HG03039 (cell line): ENCODE data around the gene CDCP1.
"Not testable (repeated sequence)": the region's sequence is repeated elsewhere in the genome, so short reads cannot be mapped to it uniquely, and the experiment has no call there.

Experiments
- ATAC-seq: cut with Tn5 transposase; IDR thresholded peaks from one replicate; pipeline ENCODE4 v1.9.1; 2021; ENCODE audit warnings: mild to moderate bottlenecking, moderate library complexity; ENCODE audit not compliant: unreplicated experiment

Gene CDCP1

DNA sequence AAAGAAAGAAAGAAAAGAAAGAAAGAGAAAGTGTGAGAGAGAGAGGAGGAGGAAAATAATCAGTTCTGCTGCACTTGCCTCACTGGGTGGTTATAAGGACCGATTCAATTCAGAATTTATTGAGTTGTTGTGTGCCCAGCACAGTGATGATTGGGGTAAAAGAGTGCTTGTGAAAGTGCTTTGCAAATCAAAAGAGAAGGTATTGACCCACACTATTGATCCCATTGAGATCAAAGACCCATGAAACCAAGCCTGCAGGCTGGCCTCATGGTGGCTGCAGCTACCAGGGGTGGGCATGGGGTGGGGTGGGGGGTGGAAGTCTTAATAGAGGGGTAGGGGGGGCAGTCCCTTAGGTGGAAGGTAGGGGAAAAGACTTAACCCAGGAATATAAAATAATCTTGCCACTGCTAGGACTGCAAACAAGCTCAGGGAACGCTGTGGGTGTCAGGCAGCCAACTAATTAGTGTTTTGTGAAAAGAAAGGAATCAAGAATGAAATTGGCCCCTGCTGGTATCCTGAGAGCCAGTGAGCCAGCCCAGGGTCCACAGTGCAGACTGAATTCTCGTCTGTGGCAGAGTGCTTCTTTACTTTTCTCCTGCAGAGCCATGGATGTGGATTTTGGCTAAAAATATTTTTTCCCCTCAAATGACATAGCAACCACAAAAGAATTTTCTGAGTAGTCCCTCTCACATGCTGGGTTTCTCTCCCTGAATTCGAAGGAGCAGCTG, 85.8 kb downstream of the CDCP1 start:
- ATAC-seq = no peak

- ATAC-seq = no peak
Observed at GRCh38 chr3:45059132-45059531, 87.0 kb downstream of the CDCP1 start.

DNA sequence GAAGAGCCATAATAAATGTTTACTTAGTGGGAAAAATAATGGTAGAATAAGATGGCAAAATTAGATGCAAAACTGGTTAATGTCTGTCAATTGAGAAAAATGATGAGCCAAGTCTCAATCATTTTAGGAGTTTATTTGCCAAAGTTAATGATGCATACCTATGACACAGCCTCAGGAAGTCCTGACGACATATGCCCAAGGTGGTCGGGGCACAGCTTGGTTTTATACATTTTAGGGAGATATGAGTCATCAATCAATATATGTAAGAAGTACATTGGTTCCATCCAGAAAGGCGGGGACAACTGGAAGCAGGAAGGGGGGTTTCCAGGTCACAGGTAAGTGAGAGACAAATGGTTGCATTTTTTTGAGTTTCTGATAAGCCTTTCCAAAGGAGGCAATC, 88.6 kb downstream of the CDCP1 start:
- ATAC-seq = no peak

DNA sequence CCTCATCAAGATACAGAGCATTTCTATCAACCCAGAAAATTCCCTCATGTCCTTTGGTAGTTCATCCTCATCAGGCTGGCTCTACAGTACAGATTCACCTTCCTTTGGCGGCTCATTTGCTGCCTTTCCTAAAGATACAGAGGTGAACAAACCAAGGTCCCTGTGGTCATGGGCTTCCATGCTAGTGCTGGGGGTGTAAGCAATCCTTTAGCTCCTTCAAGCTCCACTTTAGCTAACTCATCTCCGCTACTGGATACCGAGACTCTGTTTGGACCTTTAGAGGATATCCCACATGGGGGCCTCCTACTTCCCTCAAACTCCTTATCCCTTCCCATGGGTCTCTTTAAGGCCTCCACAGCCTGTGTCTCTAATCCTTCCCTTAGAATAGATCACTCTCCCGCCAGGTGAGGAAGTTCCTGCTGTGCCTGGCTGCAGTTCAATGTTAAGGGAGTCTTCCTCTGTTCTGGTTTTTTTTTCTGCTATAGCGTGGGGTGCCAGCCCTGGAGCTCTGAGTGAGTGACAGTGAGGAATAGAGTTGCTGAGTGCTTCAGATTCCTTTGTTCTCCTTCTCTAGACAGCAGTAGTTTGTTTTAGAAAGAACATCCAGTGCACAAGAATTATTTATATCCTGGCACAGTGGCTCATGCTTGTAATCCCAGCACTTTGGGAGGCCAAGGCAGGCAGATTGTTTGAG, 89.4 kb downstream of the CDCP1 start:
- ATAC-seq = no peak

- no peak for ATAC-seq
Observed at GRCh38 chr3:45055411-45056143, 90.6 kb downstream of the CDCP1 start.

GRCh38 chr3:45055032-45055410, 91.2 kb downstream of the CDCP1 start:
- ATAC-seq = no peak

DNA sequence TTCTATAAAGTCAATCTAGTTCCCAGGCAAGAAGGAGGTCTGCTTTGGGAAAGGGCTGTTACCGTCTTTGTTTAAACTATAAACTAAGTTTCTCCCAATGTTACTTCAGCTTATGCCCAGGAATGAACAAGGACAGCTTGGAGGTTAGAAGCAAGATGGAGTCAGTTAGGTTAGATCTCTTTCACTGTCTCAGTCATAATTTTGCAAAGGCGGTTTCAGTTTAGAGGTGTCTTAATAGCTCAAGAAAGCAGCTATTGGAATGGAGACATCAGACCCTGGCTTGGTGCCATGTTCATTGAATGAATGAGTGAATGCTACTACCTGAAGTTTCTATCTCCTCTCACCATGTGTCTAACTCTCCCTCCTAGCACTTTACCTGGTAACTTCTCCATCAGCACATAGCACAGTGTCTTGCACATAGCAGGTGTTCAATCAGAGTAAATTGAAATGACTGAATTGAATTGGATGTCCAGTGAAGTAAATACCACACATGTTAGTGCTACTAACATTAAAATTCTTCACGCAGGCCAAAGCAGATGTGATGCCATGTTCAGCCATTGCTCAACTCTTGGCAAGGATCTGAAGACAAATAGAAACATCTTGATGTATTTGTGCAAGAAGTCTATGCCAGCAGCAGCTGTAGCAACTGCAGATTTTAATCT, 91.9 kb downstream of the CDCP1 start:
- ATAC-seq = no peak

- ATAC-seq = not testable (repeated sequence)
Observed at GRCh38 chr3:45053805-45054195, 92.4 kb downstream of the CDCP1 start.

DNA sequence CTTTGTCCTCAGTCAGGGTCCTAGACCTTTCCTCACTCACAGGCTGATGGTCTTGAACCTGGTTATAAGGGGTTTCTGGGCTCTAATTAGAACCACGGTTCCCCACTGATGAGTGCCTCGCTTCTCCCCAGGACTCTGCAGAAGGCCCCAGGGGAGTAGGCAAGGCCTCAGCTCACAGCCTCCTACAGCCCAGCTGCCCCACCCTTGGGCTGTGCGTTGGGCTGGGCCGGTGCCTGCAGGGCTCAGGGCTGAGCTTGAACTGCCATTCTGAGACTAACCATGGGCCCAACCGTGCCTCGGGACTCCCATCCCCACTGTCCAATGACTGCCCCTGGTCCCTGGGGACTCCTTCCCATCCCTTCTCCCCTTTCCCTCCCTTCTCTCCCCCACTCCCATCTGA, 94.5 kb downstream of the CDCP1 start:
- no peak for ATAC-seq

GRCh38 chr3:45049807-45050206, 96.4 kb downstream of the CDCP1 start:
- no peak for ATAC-seq

- no peak for ATAC-seq
Observed at GRCh38 chr3:45048244-45048643, 97.9 kb downstream of the CDCP1 start.

- ATAC-seq = no peak
Observed at GRCh38 chr3:45043728-45044299, 102.4 kb downstream of the CDCP1 start.

- no peak for ATAC-seq
Observed at GRCh38 chr3:45042162-45042561, 104.0 kb downstream of the CDCP1 start.

- no peak for ATAC-seq
Observed at GRCh38 chr3:45041666-45042065, 104.5 kb downstream of the CDCP1 start.

DNA sequence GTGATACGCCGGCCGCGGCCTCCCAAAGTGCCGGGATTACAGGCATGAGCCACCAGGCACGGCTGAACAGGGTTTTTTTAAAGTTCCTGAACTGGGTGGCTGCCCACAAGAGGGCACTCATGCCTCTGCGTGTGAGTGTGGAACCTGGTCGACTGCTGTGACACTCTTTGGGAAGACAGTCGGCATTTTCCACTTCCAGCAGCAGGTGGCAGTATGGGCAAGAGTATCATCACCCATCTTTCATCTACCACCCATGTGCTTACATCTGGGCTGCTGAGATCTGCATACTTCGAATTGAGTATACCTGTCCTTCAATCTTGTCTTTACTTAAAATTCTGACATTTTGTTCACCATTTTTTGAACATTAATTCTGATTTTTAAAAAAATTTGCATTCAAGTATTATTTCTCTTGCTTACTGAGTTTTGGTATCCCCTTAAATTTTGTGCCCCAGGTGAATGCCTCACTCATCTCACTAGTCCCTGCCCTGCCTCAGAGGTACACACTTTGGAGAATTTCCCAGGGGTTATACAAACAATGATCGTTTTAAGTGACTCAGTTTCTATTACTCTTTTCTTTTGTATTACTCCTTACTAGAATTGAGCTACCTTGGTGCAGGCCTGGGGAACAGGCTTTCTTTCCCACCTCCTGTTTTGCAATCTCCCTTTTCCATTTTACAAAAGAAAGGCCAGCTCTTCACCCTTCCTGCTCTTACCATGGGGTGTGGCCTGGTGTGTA, 108.3 kb downstream of the CDCP1 start:
- peak; percentile 75 for ATAC-seq

DNA sequence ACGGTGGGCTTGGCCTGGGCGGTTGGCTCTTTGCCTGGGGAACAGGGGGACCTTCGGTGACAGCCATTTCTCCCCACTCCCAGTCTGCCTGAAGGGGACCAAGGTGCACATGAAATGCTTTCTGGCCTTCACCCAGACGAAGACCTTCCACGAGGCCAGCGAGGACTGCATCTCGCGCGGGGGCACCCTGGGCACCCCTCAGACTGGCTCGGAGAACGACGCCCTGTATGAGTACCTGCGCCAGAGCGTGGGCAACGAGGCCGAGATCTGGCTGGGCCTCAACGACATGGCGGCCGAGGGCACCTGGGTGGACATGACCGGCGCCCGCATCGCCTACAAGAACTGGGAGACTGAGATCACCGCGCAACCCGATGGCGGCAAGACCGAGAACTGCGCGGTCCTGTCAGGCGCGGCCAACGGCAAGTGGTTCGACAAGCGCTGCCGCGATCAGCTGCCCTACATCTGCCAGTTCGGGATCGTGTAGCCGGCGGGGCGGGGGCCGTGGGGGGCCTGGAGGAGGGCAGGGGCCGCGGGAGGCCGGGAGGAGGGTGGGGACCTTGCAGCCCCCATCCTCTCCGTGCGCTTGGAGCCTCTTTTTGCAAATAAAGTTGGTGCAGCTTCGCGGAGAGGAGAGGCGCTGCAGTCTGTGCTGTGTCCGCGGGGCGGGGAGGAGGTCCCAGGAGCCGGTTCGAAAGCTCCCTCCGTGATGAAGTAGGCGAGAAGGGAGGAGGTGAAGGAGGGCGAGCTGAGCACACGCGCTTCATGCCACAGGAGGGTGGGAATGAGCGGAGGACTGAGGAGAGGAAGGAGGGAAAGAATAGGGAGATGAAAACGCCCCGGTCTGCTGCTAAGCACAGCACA, 110.5 kb downstream of the CDCP1 start:
- no peak for ATAC-seq

DNA sequence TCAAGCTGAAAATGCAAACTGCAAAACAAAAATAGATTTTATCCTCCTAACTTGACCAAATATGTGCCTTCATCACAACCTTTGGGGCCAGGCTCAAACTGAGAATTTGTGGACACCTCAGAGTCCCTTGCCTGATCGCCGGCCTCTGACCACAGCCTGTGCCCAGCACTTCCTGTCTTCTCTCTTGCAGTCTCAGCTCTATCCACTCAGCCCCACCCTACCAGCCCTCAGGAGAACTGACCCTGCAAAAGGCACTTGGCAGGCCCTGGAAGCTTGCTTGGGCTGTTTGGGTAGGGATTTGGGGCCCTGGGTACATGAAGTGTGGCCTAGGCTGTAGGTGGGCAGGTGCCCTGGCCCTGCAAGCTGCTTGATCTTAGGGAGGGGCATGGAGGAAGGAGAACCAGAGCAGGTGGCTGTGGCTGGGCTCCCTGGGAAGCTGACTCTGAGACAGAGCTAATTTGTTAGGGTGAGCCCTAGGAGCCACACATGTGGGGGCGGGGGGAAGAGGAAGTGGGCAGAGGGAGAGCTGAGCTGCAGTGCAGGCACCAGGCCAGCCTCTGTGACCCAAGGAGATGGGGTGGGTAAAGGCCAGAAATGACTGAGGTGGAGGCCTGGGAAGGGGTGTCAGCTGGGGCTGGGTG, 111.4 kb downstream of the CDCP1 start:
- no peak for ATAC-seq

GRCh38 chr3:45033791-45034190, 112.4 kb downstream of the CDCP1 start:
- no peak for ATAC-seq
